GM23248 (cell line): ENCODE measurements around the gene GPR176. TPM values are rescaled to one million over a fixed set of nuclear protein-coding genes. Genes with fewer than 3 reads are reported as not detected.

ENCODE experiments used
- DNase-seq: peaks from one replicate; pipeline ENCODE4 v3.0.0-alpha.2; 2015
- H2AFZ ChIP-seq: fragments of 200-600 bp; sonication (generic); 2 replicates; pipeline ENCODE4 v1.6.1; 2016; ENCODE audit warnings: antibody characterized with exemption
- H3F3A ChIP-seq: fragments of 200-600 bp; sonication (generic); 2 replicates; pipeline ENCODE4 v1.6.1; 2016; ENCODE audit warnings: mild to moderate bottlenecking, antibody characterized with exemption, mixed run types; ENCODE audit not compliant: insufficient read depth
- H3K27ac ChIP-seq: fragments of 200-600 bp; sonication (generic); 2 replicates; pipeline ENCODE4 v1.5.1; 2016; ENCODE audit warnings: mild to moderate bottlenecking
- H3K27me3 ChIP-seq: fragments of 200-600 bp; sonication (generic); replicated peaks from 2 replicates; pipeline ENCODE4 v1.6.1; 2016; ENCODE audit warnings: mild to moderate bottlenecking; ENCODE audit not compliant: insufficient read depth
- H3K36me3 ChIP-seq: fragments of 200-600 bp; sonication (generic); 2 replicates; pipeline ENCODE4 v1.6.1; 2016; ENCODE audit warnings: low read depth, mild to moderate bottlenecking
- H3K4me1 ChIP-seq: fragments of 200-600 bp; sonication (generic); 2 replicates; pipeline ENCODE4 v1.6.1; 2016; ENCODE audit warnings: mild to moderate bottlenecking; ENCODE audit not compliant: insufficient read depth
- H3K4me2 ChIP-seq: fragments of 200-600 bp; sonication (generic); one replicate; pipeline ENCODE4 v1.6.1; 2016; ENCODE audit warnings: mild to moderate bottlenecking; ENCODE audit not compliant: unreplicated experiment
- H3K4me3 ChIP-seq: fragments of 200-600 bp; sonication (generic); 2 replicates; pipeline ENCODE4 v1.5.1; 2016; ENCODE audit warnings: mild to moderate bottlenecking
- H3K79me2 ChIP-seq: fragments of 200-600 bp; sonication (generic); 2 replicates; pipeline ENCODE4 v1.6.1; 2016; ENCODE audit warnings: mild to moderate bottlenecking; ENCODE audit not compliant: insufficient read depth
- H3K9ac ChIP-seq: fragments of 200-600 bp; sonication (generic); 2 replicates; pipeline ENCODE4 v1.6.1; 2016; ENCODE audit warnings: mild to moderate bottlenecking
- H3K9me2 ChIP-seq: fragments of 200-600 bp; sonication (generic); 2 replicates; pipeline ENCODE4 v1.6.1; 2016; ENCODE audit warnings: mixed run types, mild to moderate bottlenecking, moderate library complexity; ENCODE audit not compliant: insufficient read depth
- H3K9me3 ChIP-seq: fragments of 200-600 bp; sonication (generic); one replicate; pipeline ENCODE4 v1.6.1; 2017; ENCODE audit warnings: low read depth
- H4K20me1 ChIP-seq: fragments of 200-600 bp; sonication (generic); 2 replicates; pipeline ENCODE4 v1.6.0; 2016; ENCODE audit not compliant: insufficient read depth
- EZH2 ChIP-seq: fragments of 200-600 bp; sonication (generic); IDR thresholded peaks from 2 replicates; pipeline ENCODE4 v1.6.1; 2018; ENCODE audit warnings: antibody characterized with exemption, mild to moderate bottlenecking; ENCODE audit not compliant: insufficient read depth, poor library complexity, severe bottlenecking
- EZH2phosphoT487 ChIP-seq: fragments of 200-600 bp; sonication (generic); IDR thresholded peaks from 2 replicates; pipeline ENCODE4 v1.6.1; 2018; ENCODE audit warnings: antibody characterized with exemption, moderate library complexity, mild to moderate bottlenecking, low read depth; ENCODE audit not compliant: insufficient read depth
- WGBS, 2 experiments: methylation state at CpG; one replicate each; pipeline ENCODE4 v1.1.6; 2015 to 2017; ENCODE audit warnings: low lambda C conversion rate in 2 of 2, low coverage in 1 of 2; ENCODE audit errors: missing lambda C conversion rate in 2 of 2; 5-methylcytosine and 5-hydroxymethylcytosine counted together
- in situ Hi-C: fragments of 300-500 bp; cut with MboI; formaldehyde crosslinking; loops from 2 replicates; pipeline ENCODE4 v1.15.0; 2020
- polyA plus RNA-seq: library from polyadenylated mRNA; unstranded; fragments of >200 nt; fragmentation: Nextera tagmentation; extraction: Ambion mirVana; gene quantifications from 2 replicates; pipeline ENCODE4 v1.2.1, GENCODE V29; 2016
- total RNA-seq: library from RNA; depleted of rRNA; stranded (reverse); fragments of >200 nt; shearing (Covaris generic); gene quantifications from 2 replicates; pipeline ENCODE4 v1.2.3, GENCODE V29; 2014

GPR176 gene
- total and polyA plus RNA-seq, 2 experiments from 2014 or later = 161 to 254 TPM

DNA sequence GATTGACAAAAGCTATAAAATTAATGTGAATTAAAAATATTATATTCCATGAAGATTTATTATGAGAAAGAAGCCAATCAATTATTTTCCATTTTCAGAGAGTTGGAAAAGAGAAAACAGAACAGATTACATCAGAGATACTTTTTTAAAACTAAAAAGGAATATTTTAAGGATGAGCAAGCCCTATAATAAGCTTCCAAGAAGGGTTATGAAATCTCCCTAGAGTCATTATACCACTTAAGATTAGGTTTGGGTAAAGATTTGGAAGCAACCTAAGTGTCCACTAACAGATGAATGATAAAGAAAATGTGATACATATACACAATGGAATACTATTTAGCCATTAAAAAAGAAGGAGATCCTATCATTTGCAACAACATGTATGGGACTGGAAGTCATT lies 85.8 kb downstream of the GPR176 start:
- H3K36me3 ChIP-seq = no peaks in the 10 kb centered on the region
- in situ Hi-C loops = no loop called here
- H3K79me2 ChIP-seq = peaks cover 87% of the 10 kb centered on the region
- H3K4me2 ChIP-seq = peak overlapping the region; percentile 74
- H3K27ac ChIP-seq = peak overlapping the region; percentile 80
- H4K20me1 ChIP-seq = peaks cover 8% of the 10 kb centered on the region; the same call in 1 of the 2 replicates
- H3K9me3 ChIP-seq = no peaks in the 10 kb centered on the region
- no peaks in the 10 kb centered on the region for H3K27me3 ChIP-seq
- peak overlapping the region; percentile 49 for H3K4me3 ChIP-seq
- H3K4me1 ChIP-seq = peaks cover 22% of the 10 kb centered on the region
- peaks cover 35% of the 10 kb centered on the region for H3F3A ChIP-seq
- TF ChIP-seq EZH2 (no peak), EZH2phosphoT487 (no peak)
- no peaks in the 10 kb centered on the region for H3K9me2 ChIP-seq
- no peak overlapping the region for H2AFZ ChIP-seq
- DNase-seq = peak; percentile 83
- H3K9ac ChIP-seq = peak overlapping the region; percentile 51

- Histone ChIP-seq H3K9me2 (no peaks in the 10 kb centered on the region), H3K9ac (peak overlapping the region; percentile 51), H3F3A (peaks cover 35% of the 10 kb centered on the region), H2AFZ (no peak overlapping the region), H4K20me1 (peaks cover 8% of the 10 kb centered on the region; the same call in 1 of the 2 replicates), H3K27ac (peak overlapping the region; percentile 80), H3K79me2 (peaks cover 87% of the 10 kb centered on the region), H3K4me1 (peaks cover 23% of the 10 kb centered on the region), H3K4me2 (peak overlapping the region; percentile 74), H3K4me3 (peak overlapping the region; percentile 49), H3K36me3 (no peaks in the 10 kb centered on the region), H3K27me3 (no peaks in the 10 kb centered on the region), H3K9me3 (no peaks in the 10 kb centered on the region)
- 0 to 2% methylated on average over 3 of the region's 3 CpGs for whole genome bisulfite sequencing, 2 experiments
- in situ Hi-C loops = no loop called here
- TF ChIP-seq EZH2 (no peak), EZH2phosphoT487 (peak; percentile 83; the same call in 1 of the 2 replicates)
- DNase-seq = peak; percentile 86
Observed at GRCh38 chr15:39833515-39833981, 86.5 kb downstream of the GPR176 start.

GRCh38 chr15:39830166-39830565 lies 89.9 kb downstream of the GPR176 start:
- H3K4me3 ChIP-seq = no peak overlapping the region
- no peak overlapping the region for H3K4me2 ChIP-seq
- TF ChIP-seq EZH2phosphoT487 = no peak
- H3K9ac ChIP-seq = no peak overlapping the region
- no peak overlapping the region for H2AFZ ChIP-seq
- peaks cover 3% of the 10 kb centered on the region; the same call in 1 of the 2 replicates for H4K20me1 ChIP-seq
- H3K36me3 ChIP-seq = no peaks in the 10 kb centered on the region
- H3K9me2 ChIP-seq = no peaks in the 10 kb centered on the region
- WGBS, 2 experiments = 76 to 86% methylated on average over 1 of the region's 1 CpG
- in situ Hi-C loops = no loop called here
- no peaks in the 10 kb centered on the region for H3K27me3 ChIP-seq
- H3K4me1 ChIP-seq = peaks cover 31% of the 10 kb centered on the region
- DNase-seq = no peak
- no peak overlapping the region for H3K27ac ChIP-seq
- peaks cover 35% of the 10 kb centered on the region for H3F3A ChIP-seq
- peaks cover 87% of the 10 kb centered on the region for H3K79me2 ChIP-seq
- H3K9me3 ChIP-seq = no peaks in the 10 kb centered on the region

- peak; percentile 16 for DNase-seq
- no peaks in the 10 kb centered on the region for H3K27me3 ChIP-seq
- TF ChIP-seq EZH2phosphoT487 = no peak
- TF ChIP-seq EZH2 = no peak
- no peaks in the 10 kb centered on the region for H3K9me2 ChIP-seq
- H2AFZ ChIP-seq = no peak overlapping the region
- peaks cover 21% of the 10 kb centered on the region for H3F3A ChIP-seq
- 64 to 70% methylated on average over 6 of the region's 6 CpGs for WGBS, 2 experiments
- no peaks in the 10 kb centered on the region for H3K36me3 ChIP-seq
- H3K9me3 ChIP-seq = no peaks in the 10 kb centered on the region
- peaks cover 3% of the 10 kb centered on the region for H4K20me1 ChIP-seq
- peaks cover 20% of the 10 kb centered on the region for H3K4me1 ChIP-seq
- H3K9ac ChIP-seq = no peak overlapping the region
- in situ Hi-C loops = no loop called here
- H3K4me3 ChIP-seq = no peak overlapping the region
- H3K79me2 ChIP-seq = peaks cover 96% of the 10 kb centered on the region
- no peak overlapping the region for H3K27ac ChIP-seq
- no peak overlapping the region for H3K4me2 ChIP-seq
Observed at GRCh38 chr15:39828374-39828931, 91.6 kb downstream of the GPR176 start.

DNA sequence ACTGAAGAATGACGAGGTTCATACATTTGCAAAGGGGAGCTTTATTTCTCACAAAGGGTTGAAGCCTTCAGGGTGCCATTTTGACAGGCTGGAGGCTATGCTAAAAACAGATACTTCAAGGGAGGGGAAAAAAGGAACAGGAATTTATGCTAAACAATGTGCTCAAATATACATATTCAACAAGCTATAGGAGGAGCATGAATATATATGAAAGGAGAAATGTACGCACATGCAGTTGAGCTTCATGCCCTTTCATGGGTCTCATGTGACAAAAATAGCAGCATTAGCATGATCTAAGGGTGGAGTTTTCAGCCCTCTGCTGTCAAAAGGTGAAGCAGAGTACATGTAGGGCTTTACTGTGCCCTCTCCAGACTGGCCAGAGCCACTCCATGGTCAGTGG lies 93.1 kb downstream of the GPR176 start:
- no peaks in the 10 kb centered on the region for H3K9me3 ChIP-seq
- DNase-seq = no peak
- H3K36me3 ChIP-seq = no peaks in the 10 kb centered on the region
- no peak overlapping the region for H3K4me3 ChIP-seq
- 97 to 98% methylated on average over 2 of the region's 2 CpGs for WGBS, 2 experiments
- no peaks in the 10 kb centered on the region for H3K27me3 ChIP-seq
- no peaks in the 10 kb centered on the region for H3K9me2 ChIP-seq
- peaks cover 9% of the 10 kb centered on the region for H3K4me1 ChIP-seq
- peaks cover 100% of the 10 kb centered on the region for H3K79me2 ChIP-seq
- H3K4me2 ChIP-seq = no peak overlapping the region
- peaks cover 9% of the 10 kb centered on the region for H3F3A ChIP-seq
- peaks cover 3% of the 10 kb centered on the region for H4K20me1 ChIP-seq
- no peak overlapping the region for H3K27ac ChIP-seq
- H2AFZ ChIP-seq = no peak overlapping the region
- no peak for TF ChIP-seq EZH2
- TF ChIP-seq EZH2phosphoT487 = no peak
- no peak overlapping the region for H3K9ac ChIP-seq
- in situ Hi-C loops = no loop called here
